Fibroblast of lung (primary cell): ENCODE measurements around the gene POLR2E. TPM values are rescaled to one million over a fixed set of nuclear protein-coding genes. Genes with fewer than 3 reads are reported as not detected.
A peak's percentile ranks its signal among the peaks of the same experiment; 100 is the strongest.

Experiments
- DNase-seq, 2 donors: peaks; one replicate each; pipeline versions ENCODE4 v3.0.0 to v3.0.0-alpha.2; 2010; ENCODE audit warnings: low read depth in 2 of 2
- H2AFZ ChIP-seq: 2 replicates; pipeline ENCODE4 v1.5.1; 2012; ENCODE audit warnings: low read length, control low read depth, inconsistent platforms
- H3K27ac ChIP-seq: 2 replicates; pipeline ENCODE4 v1.5.1; 2011; ENCODE audit warnings: low read length, control low read depth; ENCODE audit not compliant: insufficient read depth
- H3K27me3 ChIP-seq: 2 replicates; pipeline ENCODE4 v1.5.1; 2011; ENCODE audit warnings: mild to moderate bottlenecking, low read length; ENCODE audit not compliant: control insufficient read depth, insufficient read depth
- H3K36me3 ChIP-seq: 2 replicates; pipeline ENCODE4 v1.5.1; 2011; ENCODE audit warnings: low read length; ENCODE audit not compliant: control insufficient read depth, insufficient read depth
- H3K4me1 ChIP-seq: 2 replicates; pipeline ENCODE4 v1.5.1; 2011; ENCODE audit warnings: low read length; ENCODE audit not compliant: control insufficient read depth, insufficient read depth; ENCODE audit errors: extremely low read depth
- H3K4me2 ChIP-seq: 2 replicates; pipeline ENCODE4 v1.5.1; 2011; ENCODE audit warnings: low read length, control low read depth; ENCODE audit not compliant: insufficient read depth; ENCODE audit errors: extremely low read depth
- H3K4me3 ChIP-seq, 4 experiments: fragments of 200-600 bp in 1 of 4; sonication (generic) in 1 of 4; replicated peaks in 1 of 4; 2 replicates each; pipeline ENCODE4 v1.5.1; 2011 to 2016; ENCODE audit warnings: low read length in 4 of 4, low read depth in 3 of 4, mild to moderate bottlenecking in 3 of 4, control low read depth in 2 of 4, inconsistent platforms in 1 of 4, mixed read lengths in 1 of 4; ENCODE audit not compliant: insufficient read depth in 1 of 4; ENCODE audit errors: control extremely low read depth in 1 of 4
- H3K79me2 ChIP-seq: 2 replicates; pipeline ENCODE4 v1.5.1; 2012; ENCODE audit warnings: mild to moderate bottlenecking, low read length, inconsistent platforms; ENCODE audit not compliant: control insufficient read depth, insufficient read depth
- H3K9ac ChIP-seq: 2 replicates; pipeline ENCODE4 v1.5.1; 2011; ENCODE audit warnings: mild to moderate bottlenecking, low read length, control low read depth; ENCODE audit not compliant: insufficient read depth
- H3K9me3 ChIP-seq: 2 replicates; pipeline ENCODE4 v1.5.1; 2012; ENCODE audit warnings: low read depth, low read length; ENCODE audit not compliant: control insufficient read depth, insufficient read depth
- H4K20me1 ChIP-seq: 2 replicates; pipeline ENCODE4 v1.5.1; 2011; ENCODE audit warnings: low read length; ENCODE audit not compliant: control insufficient read depth, insufficient read depth; ENCODE audit errors: extremely low read depth
- CTCF ChIP-seq, 2 donors: IDR thresholded peaks in 1 of 2; conservative IDR thresholded peaks in 1 of 2; 1 replicate in 1 of 2; 2 replicates in 1 of 2; pipeline ENCODE4 v1.5.1; 2011 to 2012; ENCODE audit warnings: low read length in 2 of 2, control low read depth in 1 of 2, inconsistent platforms in 1 of 2, low read depth in 1 of 2, mild to moderate bottlenecking in 1 of 2
- EZH2 ChIP-seq: IDR thresholded peaks from 2 replicates; pipeline ENCODE4 v1.5.1; 2012; ENCODE audit warnings: low read length, control low read depth, mild to moderate bottlenecking; ENCODE audit errors: missing control alignments
- polyA plus RNA-seq, 2 donors: library from polyadenylated mRNA; depleted of rRNA in 1 of 2; stranded (reverse) in 1 of 2; unstranded in 1 of 2; fragments of >200 nt; gene quantifications; 2 replicates each; pipeline ENCODE4 v1.2.1, GENCODE V29; 2011 to 2012; ENCODE audit warnings: missing spikeins in 1 of 2
- total RNA-seq: library from RNA; depleted of rRNA; stranded (reverse); fragments of >200 nt; gene quantifications from 2 replicates; pipeline ENCODE4 v1.2.1, GENCODE V29; 2014

Gene POLR2E
- total and polyA plus RNA-seq, 2 donors (not counting 1 experiment from before 2014, with no cell fraction given): 55.2 to 130 TPM

DNA sequence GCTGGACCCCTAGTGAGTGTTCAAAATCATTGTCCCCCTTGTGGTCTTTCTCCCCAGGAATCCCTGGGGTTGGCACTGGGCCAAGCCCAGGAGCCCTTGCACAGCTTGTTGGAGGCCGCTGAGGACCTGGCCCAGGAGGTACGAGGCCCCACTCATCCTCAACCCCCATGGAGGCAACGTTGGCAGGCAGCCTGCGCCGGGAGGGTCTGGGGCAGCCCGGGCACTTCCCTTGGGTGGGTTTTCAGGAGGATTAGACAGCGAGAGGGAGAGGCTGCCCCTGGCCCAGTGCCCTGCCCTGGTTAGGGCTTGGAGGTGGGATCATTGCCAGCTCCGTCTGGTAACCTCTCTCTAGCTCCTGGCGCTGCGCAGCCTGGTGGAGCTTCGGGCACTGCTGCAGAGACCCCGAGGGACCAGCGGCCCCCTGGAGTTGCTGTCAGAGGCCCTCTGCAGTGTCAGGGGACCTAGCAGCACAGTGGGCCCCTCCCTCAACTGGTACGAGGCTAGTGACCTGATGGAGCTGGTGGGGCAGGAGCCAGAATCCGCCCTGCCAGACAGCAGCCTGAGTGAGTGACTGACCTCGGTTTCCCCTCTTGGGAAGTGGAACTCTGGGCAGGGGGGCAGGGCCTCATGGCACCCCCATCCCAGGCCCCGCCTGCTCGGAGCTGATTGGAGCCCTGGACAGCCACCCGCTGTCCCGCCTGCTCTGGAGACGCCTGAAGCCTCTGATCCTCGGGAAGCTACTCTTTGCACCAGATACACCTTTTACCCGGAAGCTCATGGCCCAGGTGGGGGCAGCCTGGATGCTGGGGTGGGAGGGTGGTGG lies 52.3 kb downstream of the POLR2E start:
- H3K4me2 ChIP-seq: no peak overlapping the region
- H3K27me3 ChIP-seq: no peaks in the 10 kb centered on the region
- peak overlapping the region; percentile 7 for H3K9ac ChIP-seq
- no peaks in the 10 kb centered on the region for H3K79me2 ChIP-seq
- H3K36me3 ChIP-seq: peaks cover 11% of the 10 kb centered on the region
- TF ChIP-seq CTCF (conservative IDR thresholded peaks at IDR 0.05 in 1 of 2, IDR thresholded peaks at IDR 0.05 in 1 of 2; ENCODE audit: low read depth in 1 of 2, low read length in 2 of 2) (no peak), EZH2 (no peak)
- peak in 1 of 2 donors; percentile 22 for DNase-seq
- no peak overlapping the region for H2AFZ ChIP-seq
- peak overlapping the region; percentile 44 for H3K27ac ChIP-seq
- H3K4me1 ChIP-seq: peaks cover 23% of the 10 kb centered on the region
- no peaks in the 10 kb centered on the region for H4K20me1 ChIP-seq
- no peaks in the 10 kb centered on the region for H3K9me3 ChIP-seq
- H3K4me3 ChIP-seq: no peak overlapping the region

DNA sequence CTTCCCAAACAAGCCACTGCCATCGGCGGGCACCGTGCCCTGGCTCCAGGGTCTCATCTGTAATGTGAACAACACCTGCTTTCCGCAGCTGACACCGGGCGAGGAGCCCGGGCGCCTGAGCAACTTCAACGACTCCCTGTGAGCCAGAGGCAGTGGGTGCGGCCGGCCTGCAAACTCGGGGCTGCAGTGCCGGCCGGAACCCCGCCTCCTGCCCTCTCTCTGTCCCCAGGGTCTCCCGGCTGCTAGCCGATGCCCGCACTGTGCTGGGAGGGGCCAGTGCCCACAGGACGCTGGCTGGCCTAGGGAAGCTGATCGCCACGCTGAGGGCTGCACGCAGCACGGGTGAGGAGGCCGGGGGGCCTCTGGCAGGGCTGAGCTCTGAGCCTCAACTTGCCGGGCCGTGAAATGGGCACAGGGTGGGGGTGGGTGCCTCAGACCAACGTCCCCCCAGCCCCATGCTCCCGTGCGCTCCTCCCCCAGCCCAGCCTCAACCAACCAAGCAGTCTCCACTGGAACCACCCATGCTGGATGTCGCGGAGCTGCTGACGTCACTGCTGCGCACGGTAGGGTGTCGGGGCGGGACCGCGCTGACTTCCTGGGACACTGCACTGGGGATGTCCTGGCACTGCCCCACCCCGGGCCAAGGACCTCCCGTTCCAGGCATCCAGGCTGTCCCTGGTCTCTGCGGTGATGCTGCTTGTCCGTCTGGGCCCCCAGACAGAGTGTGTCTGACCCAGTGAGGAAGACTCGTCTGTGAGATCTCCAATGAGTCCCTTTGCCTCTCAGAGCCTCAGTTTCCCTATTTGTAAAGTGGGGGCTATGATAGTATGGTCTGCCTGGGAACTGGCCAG lies 53.1 kb downstream of the POLR2E start:
- peak overlapping the region; percentile 44 for H3K27ac ChIP-seq
- H2AFZ ChIP-seq: no peak overlapping the region
- H3K4me3 ChIP-seq: peak overlapping the region in 1 of 4 experiments; percentile 17

More for the DNA sequence above, 53.1 kb downstream of the POLR2E start:
- H3K36me3 ChIP-seq: peaks cover 15% of the 10 kb centered on the region
- TF ChIP-seq EZH2 (no peak), CTCF (conservative IDR thresholded peaks at IDR 0.05 in 1 of 2, IDR thresholded peaks at IDR 0.05 in 1 of 2; ENCODE audit: low read depth in 1 of 2, low read length in 2 of 2) (no peak)
- DNase-seq: no peak
- H3K9ac ChIP-seq: no peak overlapping the region
- no peaks in the 10 kb centered on the region for H3K27me3 ChIP-seq
- H3K79me2 ChIP-seq: no peaks in the 10 kb centered on the region
- peak overlapping the region; percentile 44 for H3K4me2 ChIP-seq
- peaks cover 26% of the 10 kb centered on the region for H3K4me1 ChIP-seq
- H4K20me1 ChIP-seq: no peaks in the 10 kb centered on the region
- no peaks in the 10 kb centered on the region for H3K9me3 ChIP-seq
